Astrocyte of the cerebellum (primary cell): Measurements from ENCODE around the gene EAPP.

Experiments used
- DNase-seq: peaks from one replicate; pipeline ENCODE4 v3.0.0-alpha.2; 2011; ENCODE audit warnings: low read depth
- H3K4me3 ChIP-seq: 2 replicates; pipeline ENCODE4 v1.5.1; 2011; ENCODE audit warnings: mild to moderate bottlenecking, low read depth, low read length, moderate library complexity
- in situ Hi-C: cut with HindIII; loops from 2 replicates; pipeline ENCODE4 v1.10.0; 2017; ENCODE audit warnings: low sequenced_read_pairs
- TF ChIP-seq, protein P1 (sequence below): IDR thresholded peaks from 2 replicates; pipeline ENCODE4 v1.5.1; 2012; ENCODE audit warnings: low read length, low read depth, moderate library complexity, mild to moderate bottlenecking; ENCODE audit errors: missing control alignments

Gene EAPP, protein sequence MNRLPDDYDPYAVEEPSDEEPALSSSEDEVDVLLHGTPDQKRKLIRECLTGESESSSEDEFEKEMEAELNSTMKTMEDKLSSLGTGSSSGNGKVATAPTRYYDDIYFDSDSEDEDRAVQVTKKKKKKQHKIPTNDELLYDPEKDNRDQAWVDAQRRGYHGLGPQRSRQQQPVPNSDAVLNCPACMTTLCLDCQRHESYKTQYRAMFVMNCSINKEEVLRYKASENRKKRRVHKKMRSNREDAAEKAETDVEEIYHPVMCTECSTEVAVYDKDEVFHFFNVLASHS

DNA sequence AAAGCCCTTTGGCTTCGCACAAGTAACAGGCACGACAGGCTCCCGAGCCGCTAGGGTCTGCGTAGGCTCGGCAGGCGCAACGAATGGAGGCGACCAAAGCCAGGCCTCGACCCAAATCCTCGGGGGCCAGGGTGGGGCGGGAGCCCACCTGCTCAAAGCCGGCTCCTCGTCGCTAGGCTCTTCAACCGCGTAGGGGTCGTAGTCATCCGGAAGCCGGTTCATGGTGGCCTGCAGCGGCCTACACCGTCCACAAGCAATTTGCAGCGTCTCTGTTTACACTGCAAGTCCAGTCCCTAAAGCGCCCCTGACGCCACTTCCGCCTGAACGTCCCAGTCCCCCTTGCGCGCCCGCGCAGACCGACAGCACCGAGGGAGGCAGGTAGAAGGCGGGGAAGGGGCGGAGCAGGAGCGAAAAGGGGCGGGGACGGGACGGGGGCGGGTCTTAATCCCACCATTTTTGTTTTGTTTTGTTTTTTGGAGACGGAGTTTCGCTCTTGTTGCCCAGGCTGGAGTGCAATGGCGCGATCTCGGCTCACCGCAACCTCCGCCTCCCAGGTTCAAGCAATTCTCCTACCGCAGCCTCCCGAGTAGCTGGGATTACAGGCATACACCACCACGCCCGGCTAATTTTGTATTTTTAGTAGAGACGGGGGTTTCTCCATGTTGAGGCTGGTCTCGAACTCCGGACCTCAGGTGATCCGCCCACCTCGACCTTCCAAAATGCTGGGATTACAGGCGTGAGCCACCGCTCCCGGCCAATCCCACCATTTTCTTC is at the start of gene EAPP:
Gene EAPP (minus strand): TSS at position 295 of the 774 bp plus-strand sequence. CDS start 73 bp downstream, at position 222.
- peak within 1 kb of the TSS; percentile 74 for H3K4me3 ChIP-seq
- TF ChIP-seq, protein P1, sequence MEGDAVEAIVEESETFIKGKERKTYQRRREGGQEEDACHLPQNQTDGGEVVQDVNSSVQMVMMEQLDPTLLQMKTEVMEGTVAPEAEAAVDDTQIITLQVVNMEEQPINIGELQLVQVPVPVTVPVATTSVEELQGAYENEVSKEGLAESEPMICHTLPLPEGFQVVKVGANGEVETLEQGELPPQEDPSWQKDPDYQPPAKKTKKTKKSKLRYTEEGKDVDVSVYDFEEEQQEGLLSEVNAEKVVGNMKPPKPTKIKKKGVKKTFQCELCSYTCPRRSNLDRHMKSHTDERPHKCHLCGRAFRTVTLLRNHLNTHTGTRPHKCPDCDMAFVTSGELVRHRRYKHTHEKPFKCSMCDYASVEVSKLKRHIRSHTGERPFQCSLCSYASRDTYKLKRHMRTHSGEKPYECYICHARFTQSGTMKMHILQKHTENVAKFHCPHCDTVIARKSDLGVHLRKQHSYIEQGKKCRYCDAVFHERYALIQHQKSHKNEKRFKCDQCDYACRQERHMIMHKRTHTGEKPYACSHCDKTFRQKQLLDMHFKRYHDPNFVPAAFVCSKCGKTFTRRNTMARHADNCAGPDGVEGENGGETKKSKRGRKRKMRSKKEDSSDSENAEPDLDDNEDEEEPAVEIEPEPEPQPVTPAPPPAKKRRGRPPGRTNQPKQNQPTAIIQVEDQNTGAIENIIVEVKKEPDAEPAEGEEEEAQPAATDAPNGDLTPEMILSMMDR: no peak
- DNase-seq: peak; percentile 91
- in situ Hi-C loops: loop anchor here (5.0 kb wide), 1 partner anchor 87 kb away; no protein-coding TSS in a partner anchor

DNA sequence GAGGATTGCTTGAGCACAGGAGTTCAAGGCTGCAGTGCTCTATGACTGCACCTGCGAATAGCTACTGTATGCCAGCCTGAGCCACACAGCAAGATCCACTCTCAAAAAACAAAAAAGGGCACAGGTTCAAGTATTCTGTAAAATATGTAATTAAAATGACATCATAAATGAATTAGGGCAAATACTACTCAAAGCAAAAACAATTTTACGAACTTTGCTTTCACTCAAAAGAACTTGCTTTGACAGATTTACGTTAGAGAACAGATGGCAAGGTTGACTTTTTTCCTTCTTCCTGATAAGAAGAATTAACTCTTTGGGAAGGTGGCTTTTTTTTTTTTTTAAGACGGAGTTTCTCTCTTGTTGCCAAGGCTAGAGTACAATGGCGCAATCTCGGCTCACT is 44.0 kb upstream of the EAPP start:
- H3K4me3 ChIP-seq: no peak overlapping the region
- TF ChIP-seq, protein P1: no peak
- DNase-seq: no peak
- in situ Hi-C loops: no loop called here

DNA sequence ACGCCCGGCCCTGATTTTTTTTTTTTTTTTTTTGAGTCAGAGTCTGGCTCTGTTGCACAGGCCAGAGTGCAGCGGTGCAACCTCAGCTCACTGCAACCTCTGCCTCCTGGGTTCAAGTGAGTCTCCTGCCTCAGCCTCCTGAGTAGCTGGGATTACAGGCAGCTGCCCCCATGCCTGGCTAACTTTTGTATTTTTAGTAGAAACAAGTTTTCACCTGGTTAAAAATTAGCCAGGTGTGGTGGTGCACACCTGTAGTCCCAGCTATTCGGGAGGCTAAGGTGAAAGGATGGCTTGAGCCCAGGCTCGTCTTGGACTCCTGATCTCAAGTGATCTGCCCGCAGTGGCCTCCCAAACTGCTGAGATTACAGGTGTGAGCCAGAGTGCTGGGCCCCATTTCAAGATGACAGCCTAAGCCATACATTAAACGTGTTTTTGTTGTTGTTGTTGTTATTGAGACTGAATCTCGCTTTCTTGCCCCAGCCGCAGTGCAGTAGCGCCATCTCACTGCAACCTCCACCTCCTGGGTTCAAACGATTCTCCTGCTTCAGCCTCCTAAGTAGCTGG is 42.7 kb upstream of the EAPP start:
- in situ Hi-C loops: no loop called here
- TF ChIP-seq, protein P1: no peak

DNA sequence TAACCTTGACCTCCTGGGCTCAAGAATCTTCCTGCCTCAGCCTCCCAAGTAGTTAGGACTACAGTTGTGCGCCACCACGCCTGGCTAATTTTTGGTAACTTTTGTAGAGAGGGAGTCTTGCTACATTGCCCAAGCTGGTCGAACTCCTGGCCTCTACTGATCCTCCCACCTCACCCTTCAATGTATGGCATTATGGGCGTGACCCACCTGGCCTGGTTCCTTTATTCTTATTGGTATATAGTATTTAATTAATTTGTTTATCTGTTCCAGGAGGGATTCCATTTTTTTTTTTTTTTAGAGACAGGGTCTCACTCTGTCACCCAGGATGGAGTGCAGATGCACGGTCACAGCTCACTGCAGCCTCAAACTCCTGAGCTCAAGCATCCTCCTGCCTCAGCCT is 40.9 kb upstream of the EAPP start:
- in situ Hi-C loops: no loop called here
- no peak for DNase-seq
- TF ChIP-seq, protein P1: no peak
- no peak overlapping the region for H3K4me3 ChIP-seq

More for the DNA sequence above, 42.7 kb upstream of the EAPP start:
- no peak for DNase-seq
- H3K4me3 ChIP-seq: no peak overlapping the region

DNA sequence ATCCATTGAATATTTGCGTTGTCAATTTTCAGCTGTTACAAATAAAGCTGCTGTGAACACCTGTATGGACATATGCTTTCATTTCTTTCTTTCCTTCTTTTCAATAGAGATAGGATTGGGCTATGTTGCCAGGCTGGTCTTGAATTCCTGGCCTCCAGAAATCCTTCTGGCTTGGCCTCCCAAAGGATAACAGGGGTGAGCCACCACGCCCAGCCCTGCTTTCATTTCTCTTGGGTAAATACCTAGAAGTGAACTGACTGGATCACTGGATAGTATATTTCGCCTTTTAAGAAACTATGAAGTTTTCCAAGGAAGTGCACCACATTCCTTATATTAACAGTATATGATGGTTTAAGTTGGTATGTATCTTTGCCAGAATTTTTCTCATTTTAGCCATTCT is 32.3 kb upstream of the EAPP start:
- TF ChIP-seq, protein P1: no peak
- in situ Hi-C loops: no loop called here
- DNase-seq: no peak

DNA sequence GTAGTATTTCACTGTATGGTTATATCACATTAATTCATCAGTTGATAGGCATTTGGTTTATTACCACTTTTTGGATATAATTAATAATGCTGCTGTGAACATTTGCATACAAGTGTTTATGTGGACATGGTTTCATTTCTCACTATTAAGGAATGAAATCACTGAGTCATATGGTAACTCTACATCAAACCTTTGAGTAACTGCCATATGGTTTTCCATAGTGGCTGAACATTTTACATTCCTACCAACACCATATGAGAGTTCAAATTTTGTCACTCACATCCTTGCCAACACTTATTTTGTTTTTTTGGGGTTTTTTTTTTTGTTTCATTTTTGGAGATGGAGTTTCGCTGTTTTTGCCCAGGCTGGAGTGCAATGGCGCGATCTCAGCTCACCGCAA is 30.2 kb upstream of the EAPP start:
- no peak overlapping the region for H3K4me3 ChIP-seq
- DNase-seq: no peak
- in situ Hi-C loops: no loop called here
- TF ChIP-seq, protein P1: no peak

More for the DNA sequence above, 32.3 kb upstream of the EAPP start:
- H3K4me3 ChIP-seq: no peak overlapping the region
